IMR-90 (cell line): Measurements from ENCODE around the gene RAB31. TPM values are rescaled to one million over a fixed set of nuclear protein-coding genes. Genes with fewer than 3 reads are reported as not detected.

Source experiments
- ATAC-seq: fragments of 200-7000 bp; cut with Tn5 transposase; 2 replicates; pipeline ENCODE4 v1.9.1; 2020; ENCODE audit warnings: low read depth, mild to moderate bottlenecking, moderate library complexity
- BruUV-seq: library from RNA; stranded (reverse); fragments of 400-500 nt; replicated peaks from 2 replicates; lab custom pipeline; 2021; lab: Mats Ljungman, UMichigan
- CTCF ChIA-PET: fragments of 300-600 bp; formaldehyde crosslinking; extraction: SDS; loops from one replicate; lab custom pipeline; 2021; ENCODE audit warnings: antibody characterized with exemption; lab: Yijun Ruan, JAX
- POLR2A ChIA-PET: fragments of 300-600 bp; sonication (Branson Sonifier 250); formaldehyde crosslinking; loops from one replicate; lab custom pipeline; 2022; ENCODE audit warnings: antibody characterized with exemption; ENCODE audit not compliant: unreplicated experiment; lab: Charles Lee
- DNase-seq: peaks from one replicate; pipeline ENCODE4 v3.0.0; 2013
- H2AFZ ChIP-seq: replicated peaks from 2 replicates; pipeline ENCODE3; 2013; ENCODE audit warnings: low read length, mild to moderate bottlenecking; ENCODE audit not compliant: poor library complexity
- H2AK5ac ChIP-seq: 2 replicates; pipeline ENCODE4 v1.6.1; 2013; ENCODE audit warnings: low read depth, low read length, inconsistent platforms
- H2AK9ac ChIP-seq: replicated peaks from 2 replicates; pipeline ENCODE3; 2013; ENCODE audit warnings: mild to moderate bottlenecking, low read depth, low read length, moderate library complexity; ENCODE audit not compliant: poor library complexity
- H2BK120ac ChIP-seq: 2 replicates; pipeline ENCODE4 v1.6.1; 2013; ENCODE audit warnings: low read depth, low read length, inconsistent platforms
- H2BK15ac ChIP-seq: 3 replicates; pipeline ENCODE4 v1.6.1; 2013; ENCODE audit warnings: low read depth, low read length, inconsistent platforms
- H2BK20ac ChIP-seq: 2 replicates; pipeline ENCODE4 v1.6.1; 2013; ENCODE audit warnings: low read depth, mild to moderate bottlenecking, inconsistent platforms, low read length, moderate library complexity
- H2BK5ac ChIP-seq: 2 replicates; pipeline ENCODE4 v1.6.1; 2013; ENCODE audit warnings: mild to moderate bottlenecking, low read depth, low read length, inconsistent platforms; ENCODE audit not compliant: poor library complexity, severe bottlenecking
- H3K14ac ChIP-seq: replicated peaks from 2 replicates; pipeline ENCODE4 v1.6.1; 2013; ENCODE audit warnings: low read depth, low read length, inconsistent platforms
- H3K18ac ChIP-seq: 2 replicates; pipeline ENCODE4 v1.6.1; 2013; ENCODE audit warnings: low read depth, low read length, control low read depth
- H3K23ac ChIP-seq: 2 replicates; pipeline ENCODE4 v1.6.1; 2013; ENCODE audit warnings: low read depth, low read length, inconsistent platforms
- H3K27ac ChIP-seq: 2 replicates; pipeline ENCODE4 v1.5.1; 2013; ENCODE audit warnings: mild to moderate bottlenecking, control low read depth, low read length; ENCODE audit not compliant: insufficient read depth
- H3K27me3 ChIP-seq: 2 replicates; pipeline ENCODE4 v1.6.1; 2013; ENCODE audit warnings: low read length; ENCODE audit not compliant: control insufficient read depth, insufficient read depth
- H3K36me3 ChIP-seq: 2 replicates; pipeline ENCODE4 v1.6.1; 2013; ENCODE audit warnings: low read length, mixed read lengths; ENCODE audit not compliant: control insufficient read depth, insufficient read depth
- H3K4ac ChIP-seq: 2 replicates; pipeline ENCODE4 v1.6.1; 2013; ENCODE audit warnings: low read depth, low read length, inconsistent platforms
- H3K4me1 ChIP-seq: 2 replicates; pipeline ENCODE4 v1.6.1; 2013; ENCODE audit warnings: low read length, mixed read lengths; ENCODE audit not compliant: control insufficient read depth, insufficient read depth
- H3K4me2 ChIP-seq: 2 replicates; pipeline ENCODE4 v1.6.1; 2013; ENCODE audit warnings: low read depth, mild to moderate bottlenecking, control low read depth, low read length, moderate library complexity
- H3K4me3 ChIP-seq: 2 replicates; pipeline ENCODE4 v1.5.1; 2013; ENCODE audit warnings: low read depth, mild to moderate bottlenecking, control low read depth, low read length, moderate library complexity; ENCODE audit not compliant: insufficient read depth
- H3K56ac ChIP-seq: 2 replicates; pipeline ENCODE4 v1.6.1; 2013; ENCODE audit warnings: low read length, inconsistent platforms; ENCODE audit not compliant: insufficient read depth; ENCODE audit errors: extremely low read depth
- H3K79me1 ChIP-seq, 2 experiments: 2 replicates each; pipeline ENCODE4 v1.6.1; 2013; ENCODE audit warnings: low read length in 2 of 2, inconsistent platforms in 1 of 2, low read depth in 1 of 2
- H3K9ac ChIP-seq: 2 replicates; pipeline ENCODE4 v1.6.1; 2013; ENCODE audit warnings: low read depth, low read length, control low read depth
- H3K9me1 ChIP-seq: 2 replicates; pipeline ENCODE4 v1.6.1; 2013; ENCODE audit warnings: low read length, inconsistent platforms; ENCODE audit not compliant: insufficient read depth
- H3K9me3 ChIP-seq: 2 replicates; pipeline ENCODE4 v1.6.1; 2013; ENCODE audit warnings: low read length; ENCODE audit not compliant: control insufficient read depth, insufficient read depth
- H4K20me1 ChIP-seq: 2 replicates; pipeline ENCODE4 v1.6.1; 2013; ENCODE audit warnings: low read length, inconsistent platforms; ENCODE audit not compliant: insufficient read depth
- H4K5ac ChIP-seq: 2 replicates; pipeline ENCODE4 v1.6.1; 2013; ENCODE audit warnings: mild to moderate bottlenecking, low read depth, low read length, control low read depth
- H4K8ac ChIP-seq, 2 experiments: 2 replicates each; pipeline ENCODE4 v1.6.1; 2013; ENCODE audit warnings: low read depth in 2 of 2, low read length in 2 of 2, control low read depth in 1 of 2, inconsistent platforms in 1 of 2
- H4K91ac ChIP-seq: 2 replicates; pipeline ENCODE4 v1.6.1; 2013; ENCODE audit warnings: low read depth, low read length, inconsistent platforms; ENCODE audit not compliant: insufficient read depth
- BHLHE40 ChIP-seq: fragments of 150-350 bp; IDR thresholded peaks from 2 replicates; pipeline ENCODE4 v1.6.1; 2016; ENCODE audit warnings: mild to moderate bottlenecking, low read depth, low read length
- MXI1 ChIP-seq: IDR thresholded peaks from 2 replicates; pipeline ENCODE4 v1.6.1; 2012; ENCODE audit warnings: low read depth, mild to moderate bottlenecking, low read length, moderate library complexity, borderline replicate concordance
- NFE2L2 ChIP-seq: fragments of 150-350 bp; IDR thresholded peaks from 2 replicates; pipeline ENCODE4 v1.6.1; 2016; ENCODE audit warnings: low read depth, mild to moderate bottlenecking, low read length
- WGBS, 2 experiments: methylation state at CpG; one replicate each; pipeline versions ENCODE4 v1.1.5 to v1.1.7; 2013; ENCODE audit warnings: missing lambda C conversion rate in 2 of 2; ENCODE audit not compliant: insufficient read length in 1 of 2; ENCODE audit errors: extremely low coverage in 2 of 2; 5-methylcytosine and 5-hydroxymethylcytosine counted together
- dilution Hi-C: fragments of 300-500 bp; cut with HindIII; formaldehyde crosslinking; loops from one replicate; pipeline ENCODE4 v1.14.3; 2018; ENCODE audit warnings: low sequenced_read_pairs; ENCODE audit not compliant: unreplicated experiment
- in situ Hi-C: fragments of 300-500 bp; cut with MboI; formaldehyde crosslinking; loops from 3 replicates; pipeline ENCODE4 v1.14.3; 2019; ENCODE audit warnings: low sequenced_read_pairs, inconsistent platforms, mixed read lengths
- intact Hi-C: fragments of 100-400 bp; cut with micrococcal nuclease; formaldehyde crosslinking; loops from 2 replicates; pipeline ENCODE4 v1.10.0; 2022
- polyA plus RNA-seq, 3 experiments: library from polyadenylated mRNA; depleted of rRNA; stranded (reverse); fragments of >200 nt; gene quantifications; 2 replicates each; pipeline ENCODE4 v1.2.3, GENCODE V29; 2012; ENCODE audit warnings: low replicate concordance in 1 of 3
- total RNA-seq: library from RNA; depleted of rRNA; stranded (reverse); fragments of >200 nt; gene quantifications from 2 replicates; pipeline ENCODE4 v1.2.3, GENCODE V29; 2012

RAB31 gene
- total and polyA plus RNA-seq, 2 of the 4 experiments (the other 2 are of a cell fraction) = 13.8 to 26.9 TPM

DNA sequence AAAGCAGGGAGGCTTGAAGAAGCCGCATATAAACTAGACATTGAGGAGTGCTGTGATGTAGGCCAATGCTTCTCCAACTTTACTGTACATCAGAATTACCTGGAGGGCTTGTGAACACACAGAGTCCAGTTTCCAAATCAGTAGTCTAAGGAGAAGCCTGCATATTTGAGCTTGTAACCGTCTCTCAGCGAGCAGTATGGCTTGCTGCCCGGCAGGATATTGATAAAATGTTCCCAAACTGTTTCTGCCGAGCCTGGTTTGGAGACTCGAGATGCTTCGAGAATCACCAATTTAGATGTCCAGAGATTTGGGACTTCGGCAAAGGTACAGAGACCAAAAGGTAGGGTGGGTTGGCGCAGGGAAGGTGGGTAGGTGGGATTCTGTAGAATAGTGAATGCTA is 11.0 kb upstream of the RAB31 start:
- in situ Hi-C loops = no loop called here
- POLR2A ChIA-PET = no interaction called here

More for the DNA sequence above, 11.0 kb upstream of the RAB31 start:
- H3K27ac ChIP-seq = no peak overlapping the region
- 73% methylated on average over 7 of the region's 9 CpGs; no CpG with 5 or more reads in 1 of the 2 experiments for WGBS, 2 experiments
- no peaks in the 10 kb centered on the region for H3K27me3 ChIP-seq
- H3K9me3 ChIP-seq = no peaks in the 10 kb centered on the region
- H4K5ac ChIP-seq = no peak overlapping the region
- peaks cover 2% of the 10 kb centered on the region for H3K4me1 ChIP-seq
- no peak for ATAC-seq
- H2BK120ac ChIP-seq = no peak overlapping the region
- no peak overlapping the region for H3K18ac ChIP-seq
- H3K4ac ChIP-seq = no peak overlapping the region
- no peak overlapping the region for H4K91ac ChIP-seq
- intact Hi-C loops (no loop called here), dilution Hi-C loops (no loop called here)
- H3K14ac ChIP-seq = no peak overlapping the region
- no peak overlapping the region for H2AFZ ChIP-seq
- no peaks in the 10 kb centered on the region for H3K9me1 ChIP-seq
- H4K20me1 ChIP-seq = no peaks in the 10 kb centered on the region
- no peak overlapping the region for H2BK20ac ChIP-seq
- no peak overlapping the region for H3K56ac ChIP-seq
- no TSS peak for BruUV-seq
- CTCF ChIA-PET = no interaction called here
- no peak overlapping the region for H2BK5ac ChIP-seq
- H2AK9ac ChIP-seq = no peak overlapping the region
- H4K8ac ChIP-seq = no peak overlapping the region
- TF ChIP-seq NFE2L2 (no peak), BHLHE40 (no peak), MXI1 (no peak)
- no peaks in the 10 kb centered on the region for H3K36me3 ChIP-seq
- DNase-seq = no peak
- H3K23ac ChIP-seq = no peak overlapping the region
- no peak overlapping the region for H3K4me2 ChIP-seq
- no peak overlapping the region for H2BK15ac ChIP-seq
- H3K9ac ChIP-seq = no peak overlapping the region
- no peak overlapping the region for H2AK5ac ChIP-seq
- no peaks in the 10 kb centered on the region for H3K79me1 ChIP-seq
- H3K4me3 ChIP-seq = no peak overlapping the region
